Testis (tissue), 2 donors: ENCODE data around the gene GTSE1.
"Not testable (repeated sequence)": the region's sequence is repeated elsewhere in the genome, so short reads cannot be mapped to it uniquely, and the experiment has no call there.

ENCODE experiments used
- POLR2A ChIP-seq: fragments of 450-650 bp; IDR thresholded peaks from one replicate; pipeline ENCODE4 v1.6.1; 2017; ENCODE audit warnings: antibody characterized with exemption, mild to moderate bottlenecking, moderate library complexity
- TF ChIP-seq, protein P1 (sequence below), 3 experiments: fragments of 450-650 bp in 2 of 3; fragments of 200-600 bp in 1 of 3; sonication (generic) in 1 of 3; IDR thresholded peaks; one replicate each; pipeline ENCODE4 v1.5.1; 2016 to 2019; ENCODE audit warnings: antibody characterized with exemption in 3 of 3, mild to moderate bottlenecking in 2 of 3, moderate library complexity in 1 of 3

- TF ChIP-seq, protein P1, sequence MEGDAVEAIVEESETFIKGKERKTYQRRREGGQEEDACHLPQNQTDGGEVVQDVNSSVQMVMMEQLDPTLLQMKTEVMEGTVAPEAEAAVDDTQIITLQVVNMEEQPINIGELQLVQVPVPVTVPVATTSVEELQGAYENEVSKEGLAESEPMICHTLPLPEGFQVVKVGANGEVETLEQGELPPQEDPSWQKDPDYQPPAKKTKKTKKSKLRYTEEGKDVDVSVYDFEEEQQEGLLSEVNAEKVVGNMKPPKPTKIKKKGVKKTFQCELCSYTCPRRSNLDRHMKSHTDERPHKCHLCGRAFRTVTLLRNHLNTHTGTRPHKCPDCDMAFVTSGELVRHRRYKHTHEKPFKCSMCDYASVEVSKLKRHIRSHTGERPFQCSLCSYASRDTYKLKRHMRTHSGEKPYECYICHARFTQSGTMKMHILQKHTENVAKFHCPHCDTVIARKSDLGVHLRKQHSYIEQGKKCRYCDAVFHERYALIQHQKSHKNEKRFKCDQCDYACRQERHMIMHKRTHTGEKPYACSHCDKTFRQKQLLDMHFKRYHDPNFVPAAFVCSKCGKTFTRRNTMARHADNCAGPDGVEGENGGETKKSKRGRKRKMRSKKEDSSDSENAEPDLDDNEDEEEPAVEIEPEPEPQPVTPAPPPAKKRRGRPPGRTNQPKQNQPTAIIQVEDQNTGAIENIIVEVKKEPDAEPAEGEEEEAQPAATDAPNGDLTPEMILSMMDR (IDR thresholded peaks at IDR 0.05) = not testable (repeated sequence)
- TF ChIP-seq POLR2A = not testable (repeated sequence)
These were observed 32.1 kb upstream of the GTSE1 start for GRCh38 chr22:46264520-46264919.
